Measurements from ENCODE around the gene TMEM183A.

TMEM183A gene

DNA sequence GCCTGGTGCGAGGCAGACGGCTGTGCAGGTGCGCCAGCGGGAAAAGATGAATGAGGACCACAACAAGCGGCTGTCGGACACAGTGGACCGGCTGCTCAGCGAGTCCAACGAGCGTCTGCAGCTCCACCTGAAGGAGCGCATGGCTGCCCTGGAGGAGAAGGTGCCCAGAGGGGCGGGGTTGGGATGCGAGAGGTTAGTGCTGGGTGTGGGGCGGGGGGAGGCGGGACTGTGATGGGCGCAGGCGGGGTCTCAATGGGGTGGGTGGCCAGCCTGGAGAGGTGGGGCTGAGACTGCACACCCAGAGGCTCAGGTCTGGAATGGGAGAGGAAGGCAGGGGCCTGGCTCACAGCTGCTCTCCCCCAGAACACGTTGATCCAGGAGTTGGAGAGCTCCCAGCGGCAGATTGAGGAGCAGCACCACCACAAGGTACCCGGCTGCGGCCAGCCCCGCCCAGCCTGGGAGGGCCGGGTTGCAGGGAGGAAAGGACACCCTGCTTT is 41.4 kb downstream of the TMEM183A start:
- DNase-seq: no peak

DNA sequence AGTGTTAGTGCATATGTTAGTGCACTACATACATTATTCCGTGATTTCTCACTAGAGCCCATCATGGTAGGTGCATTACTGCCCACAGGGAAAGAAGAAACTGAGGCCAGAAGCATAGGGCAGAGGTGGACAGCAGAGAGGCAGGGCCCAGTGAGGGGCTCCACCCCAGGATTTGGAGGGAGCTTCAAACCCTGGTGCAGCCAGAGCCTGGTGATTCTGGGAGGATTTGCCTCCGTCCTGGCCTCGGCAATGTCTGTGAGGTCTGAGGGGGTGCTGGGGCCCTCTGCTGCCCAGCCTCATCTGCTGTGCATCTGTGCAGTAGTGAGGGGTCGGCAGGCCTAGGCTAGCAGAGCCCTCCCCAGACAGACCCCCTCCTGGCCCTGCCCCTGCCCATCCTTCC is 41.9 kb downstream of the TMEM183A start:
- no peak for DNase-seq

DNA sequence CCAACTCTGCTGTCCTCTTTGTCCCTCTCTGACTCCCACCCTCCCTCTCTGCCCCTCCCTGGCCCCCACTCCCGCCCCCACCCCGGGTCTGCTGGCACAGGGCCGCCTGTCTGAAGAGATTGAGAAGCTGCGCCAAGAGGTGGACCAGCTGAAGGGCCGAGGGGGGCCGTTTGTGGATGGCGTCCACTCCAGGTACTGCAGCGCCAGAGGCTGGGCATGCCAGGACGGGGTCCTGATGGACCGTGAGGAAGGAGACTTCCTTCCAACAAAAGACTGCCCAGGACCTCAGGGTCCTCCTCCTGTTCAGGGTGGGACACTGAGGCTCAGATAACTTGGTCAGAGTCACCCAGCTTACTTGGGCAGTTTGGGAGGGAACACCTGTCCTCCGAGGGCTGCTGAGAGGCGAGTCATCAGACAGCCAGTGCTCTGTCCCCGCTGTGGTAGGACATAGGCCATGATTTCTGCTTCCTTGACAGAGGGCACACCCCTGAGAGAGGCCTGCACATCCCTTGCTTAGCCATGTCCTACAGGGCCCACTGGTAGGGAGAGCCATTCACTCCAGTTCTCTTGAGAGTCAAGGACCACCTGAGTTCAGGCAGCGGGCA is 42.5 kb downstream of the TMEM183A start:
- DNase-seq: no peak

DNA sequence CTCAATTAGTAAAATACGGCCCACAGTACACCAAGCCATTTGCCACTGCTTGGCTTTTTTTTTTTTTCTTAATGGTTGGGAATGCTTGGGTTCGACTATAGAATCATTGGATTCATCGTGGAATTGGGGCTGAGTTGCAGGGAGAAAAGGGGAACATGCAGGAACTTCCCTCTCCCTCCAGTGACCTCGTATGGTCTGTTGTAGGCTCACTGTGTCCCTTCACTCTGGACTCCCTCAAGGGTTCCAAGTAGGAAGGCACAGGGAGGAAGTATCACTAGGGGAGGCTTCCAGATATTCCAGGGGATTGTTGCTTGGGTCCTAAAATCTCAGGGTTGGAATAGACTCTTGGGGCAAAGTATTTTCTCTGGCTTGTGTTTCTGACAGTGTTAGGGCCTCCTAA is 43.7 kb downstream of the TMEM183A start:
- no peak for DNase-seq

DNA sequence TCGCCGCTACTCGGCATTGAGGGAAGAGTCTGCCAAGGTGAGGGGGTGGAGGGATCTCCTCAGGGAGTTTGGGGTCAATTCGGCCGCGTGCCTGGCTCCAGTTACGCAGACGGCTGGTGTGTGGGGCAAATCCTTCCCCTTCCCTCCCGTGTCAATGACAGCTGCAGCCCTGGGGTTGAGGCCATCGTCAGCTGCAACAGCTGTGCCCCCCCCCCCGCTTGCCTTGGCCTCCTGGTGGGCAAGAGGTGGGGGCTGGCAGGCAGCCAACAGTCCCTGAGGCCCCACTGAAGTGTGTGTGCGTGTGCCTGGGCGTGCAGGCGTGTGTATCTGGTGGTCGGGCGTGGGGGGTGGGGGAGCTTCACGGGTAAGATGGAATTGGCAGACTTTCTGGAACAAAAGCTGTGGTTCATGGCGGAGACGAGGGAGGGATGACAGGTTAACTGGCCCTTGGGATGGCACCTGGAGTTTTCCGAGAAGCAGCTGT is 44.7 kb downstream of the TMEM183A start:
- DNase-seq: no peak

DNA sequence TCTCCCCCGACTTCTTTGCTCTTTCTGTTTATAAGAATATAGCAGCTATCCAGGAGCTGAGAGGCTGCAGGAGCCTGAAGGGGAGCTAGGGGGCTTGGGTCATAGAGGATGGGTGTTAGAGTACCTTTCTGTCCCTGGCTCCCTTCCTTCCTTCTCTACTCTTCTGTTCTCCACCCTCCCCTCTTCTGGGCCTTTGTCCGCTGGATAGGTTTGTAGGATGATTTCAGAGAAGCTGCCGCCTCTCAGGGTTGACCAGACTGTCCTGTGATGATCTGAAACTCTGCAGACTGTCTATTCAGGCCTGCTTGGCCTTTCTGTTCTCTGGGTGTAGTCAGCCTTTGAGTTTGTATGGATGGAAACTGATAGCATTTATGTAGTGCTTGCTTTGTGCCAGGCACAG is 45.4 kb downstream of the TMEM183A start:
- DNase-seq: no peak

DNA sequence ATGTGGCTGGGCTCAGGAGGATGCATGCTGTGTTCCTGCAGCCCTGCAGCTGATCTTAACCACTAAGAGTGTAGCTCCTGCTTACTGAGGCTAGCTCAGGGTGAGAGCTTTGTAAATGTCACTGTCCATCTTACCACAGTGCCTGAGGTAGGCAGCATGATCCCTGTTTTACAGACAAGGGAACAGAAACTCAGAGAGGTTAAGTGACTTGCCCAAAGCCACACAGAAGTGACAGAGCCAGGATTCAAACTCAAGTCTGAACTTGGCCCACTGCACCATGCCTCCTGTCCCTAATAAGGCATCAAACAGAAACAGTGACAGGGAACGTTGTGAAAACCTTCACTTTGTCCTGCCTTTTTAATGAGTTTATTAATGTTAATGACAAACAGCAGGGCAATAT is 47.0 kb downstream of the TMEM183A start:
- DNase-seq: no peak

DNA sequence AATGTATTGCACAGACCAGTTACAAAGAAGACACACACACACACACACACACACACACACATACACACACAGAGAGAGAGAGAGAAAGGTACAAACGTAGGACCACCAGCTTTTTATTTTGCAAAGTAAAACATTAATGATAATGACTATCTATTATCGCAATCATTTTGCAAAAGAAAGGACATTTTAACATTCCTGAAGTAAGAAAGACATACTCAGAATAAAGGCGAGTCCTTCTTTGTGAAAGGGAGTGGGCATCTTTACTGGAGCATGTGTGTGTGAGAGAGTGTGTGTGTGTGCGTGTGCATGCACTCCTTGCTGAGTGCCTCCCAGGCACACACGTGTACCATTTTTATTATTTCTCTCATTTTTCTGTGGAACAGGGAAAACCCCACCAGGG is 47.5 kb downstream of the TMEM183A start:
- DNase-seq: no peak

DNA sequence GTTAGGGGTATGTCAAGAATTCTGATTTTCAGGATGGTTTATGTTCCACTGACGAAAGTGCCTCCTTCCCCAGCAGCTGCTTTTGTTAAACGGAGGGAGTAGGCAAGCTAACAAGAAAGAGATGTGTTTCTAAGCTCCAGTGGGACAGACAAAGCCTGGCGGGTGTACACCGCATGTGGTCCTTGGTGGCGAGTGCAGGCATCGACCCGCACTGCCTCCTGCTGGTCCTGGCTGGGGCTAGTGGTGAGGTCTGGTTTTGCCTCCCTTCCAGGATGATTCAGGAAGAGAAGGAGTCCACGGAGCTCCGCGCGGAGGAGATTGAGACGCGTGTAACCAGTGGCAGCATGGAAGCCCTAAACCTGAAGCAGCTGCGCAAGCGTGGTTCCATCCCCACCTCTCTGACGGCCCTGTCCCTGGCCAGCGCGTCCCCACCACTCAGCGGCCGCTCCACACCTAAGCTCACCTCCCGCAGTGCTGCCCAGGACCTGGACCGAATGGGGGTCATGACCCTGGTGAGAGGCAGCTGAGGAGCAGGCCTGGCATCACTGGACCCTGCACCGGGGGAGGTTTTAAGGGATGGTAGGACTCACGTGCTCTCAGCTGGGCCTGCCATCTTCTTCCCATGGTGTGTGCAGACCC is 48.1 kb downstream of the TMEM183A start:
- DNase-seq: no peak

DNA sequence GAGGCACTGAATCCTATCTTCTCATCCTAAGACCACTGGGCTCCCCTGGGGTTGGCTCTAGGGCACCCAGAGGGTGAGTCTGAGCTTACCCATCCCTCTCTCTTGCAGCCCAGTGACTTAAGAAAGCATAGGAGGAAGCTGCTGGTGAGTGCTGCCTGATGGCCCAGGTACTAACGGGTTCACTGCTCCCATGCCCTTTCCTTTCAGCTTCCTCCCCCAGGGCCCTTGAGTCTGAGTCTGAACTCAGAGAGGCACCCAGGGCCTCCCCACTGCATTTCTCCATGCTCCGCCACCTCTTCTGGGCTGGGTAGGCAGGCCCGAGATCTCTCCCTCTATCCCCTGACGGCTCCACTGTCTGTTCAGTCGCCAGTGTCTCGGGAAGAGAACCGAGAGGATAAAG is 48.8 kb downstream of the TMEM183A start:
- no peak for DNase-seq

DNA sequence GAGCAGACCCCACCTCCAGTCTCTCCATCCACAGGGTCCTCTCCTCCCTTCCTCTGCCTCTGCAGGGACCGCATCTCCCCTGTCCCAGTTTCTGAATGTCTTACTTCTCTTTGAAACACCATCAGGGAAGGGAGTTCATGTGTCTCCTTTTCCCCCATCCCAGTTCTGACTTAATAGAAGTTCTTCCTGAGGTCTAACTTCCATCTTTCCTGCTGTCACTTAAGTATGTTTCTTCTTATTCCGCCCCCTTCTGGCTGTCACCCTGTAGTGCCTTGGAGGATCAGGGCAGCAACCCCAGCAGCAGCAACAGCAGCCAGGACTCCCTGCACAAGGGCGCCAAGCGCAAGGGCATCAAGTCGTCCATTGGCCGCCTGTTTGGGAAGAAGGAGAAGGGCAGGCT is 49.3 kb downstream of the TMEM183A start:
- DNase-seq: no peak

DNA sequence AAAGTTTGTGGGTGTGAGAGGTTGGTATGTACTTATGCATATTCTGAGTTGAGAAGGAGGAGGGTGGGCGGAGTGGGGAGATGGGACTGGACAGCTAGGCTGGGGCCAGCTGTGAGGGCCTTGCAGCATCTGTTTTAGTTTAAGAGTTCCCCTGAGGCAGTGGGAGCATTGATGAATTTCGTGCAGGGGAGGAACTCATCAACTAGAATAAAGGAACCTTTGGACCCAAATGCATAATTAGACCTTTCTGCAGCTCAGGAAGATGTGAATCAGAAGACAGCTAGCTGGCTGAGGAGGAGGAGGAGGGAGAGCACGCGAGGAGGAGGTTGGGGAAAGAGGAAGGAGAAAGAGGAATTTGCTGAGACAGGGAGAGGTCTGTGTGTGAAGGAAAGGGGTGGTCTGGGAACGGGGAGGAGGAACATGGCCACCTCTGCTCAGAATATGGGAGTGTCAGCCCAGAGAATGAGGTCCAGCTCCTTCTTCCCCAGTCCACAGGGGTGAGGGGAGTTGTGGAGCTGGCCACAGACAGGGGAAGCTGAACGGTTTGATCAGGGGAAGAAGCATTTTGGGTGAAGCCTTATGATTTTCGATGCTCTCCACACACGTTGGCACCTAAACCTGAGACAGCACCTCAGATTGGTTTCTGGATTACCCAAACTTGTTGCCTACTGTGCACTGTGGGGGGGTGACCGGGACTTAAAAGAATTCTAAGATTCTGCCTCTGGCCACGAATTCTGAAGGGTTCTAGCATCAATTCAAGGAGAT is 50.9 kb downstream of the TMEM183A start:
- DNase-seq: no peak

DNA sequence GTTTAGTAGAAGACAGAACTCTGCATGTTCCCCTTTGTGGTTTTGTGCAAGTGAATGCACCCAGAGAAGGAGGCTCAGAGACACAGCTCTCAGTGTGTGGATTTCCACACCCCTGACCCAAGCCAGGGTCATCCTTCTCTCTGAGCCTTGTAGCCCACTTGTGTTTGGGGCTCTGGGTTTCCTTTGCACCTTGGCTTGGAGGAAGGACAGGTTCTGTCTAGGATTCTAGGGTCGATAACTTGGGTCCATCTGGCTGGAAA is 51.4 kb downstream of the TMEM183A start:
- DNase-seq: no peak

DNA sequence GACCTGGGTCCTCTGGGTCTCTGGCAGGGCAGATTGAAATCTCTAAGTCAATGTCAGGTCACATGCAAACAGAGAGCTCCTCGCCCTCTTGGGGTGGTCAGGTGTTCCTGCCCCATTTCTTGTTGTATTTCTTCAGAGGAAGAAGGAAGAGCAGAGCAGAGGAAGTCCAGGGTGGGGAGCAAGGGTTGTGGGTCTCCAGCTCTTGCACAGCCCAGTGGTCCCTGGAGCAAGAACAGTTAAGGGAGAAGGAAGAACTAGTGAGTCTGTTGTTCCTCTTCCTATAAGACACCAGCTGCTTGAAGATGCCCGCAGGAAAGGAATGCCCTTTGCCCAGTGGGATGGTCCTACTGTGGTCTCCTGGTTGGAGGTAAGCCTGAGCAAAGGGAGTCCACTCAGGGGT is 52.3 kb downstream of the TMEM183A start:
- no peak for DNase-seq

DNA sequence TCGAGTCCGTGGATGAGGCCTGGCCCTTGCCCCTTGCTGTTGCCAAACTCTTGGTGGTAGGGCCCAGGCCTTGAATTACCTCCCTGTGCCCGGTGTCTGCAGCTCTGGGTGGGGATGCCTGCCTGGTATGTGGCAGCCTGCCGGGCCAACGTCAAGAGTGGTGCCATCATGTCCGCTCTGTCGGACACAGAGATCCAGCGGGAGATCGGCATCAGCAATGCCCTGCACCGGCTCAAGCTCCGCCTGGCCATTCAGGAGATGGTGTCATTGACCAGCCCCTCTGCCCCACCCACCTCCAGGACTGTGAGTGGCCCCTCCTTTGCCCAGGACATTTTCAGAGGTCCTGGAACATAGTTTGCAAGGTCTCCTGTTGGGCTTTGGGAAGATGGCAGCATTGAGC is 52.9 kb downstream of the TMEM183A start:
- DNase-seq: no peak

DNA sequence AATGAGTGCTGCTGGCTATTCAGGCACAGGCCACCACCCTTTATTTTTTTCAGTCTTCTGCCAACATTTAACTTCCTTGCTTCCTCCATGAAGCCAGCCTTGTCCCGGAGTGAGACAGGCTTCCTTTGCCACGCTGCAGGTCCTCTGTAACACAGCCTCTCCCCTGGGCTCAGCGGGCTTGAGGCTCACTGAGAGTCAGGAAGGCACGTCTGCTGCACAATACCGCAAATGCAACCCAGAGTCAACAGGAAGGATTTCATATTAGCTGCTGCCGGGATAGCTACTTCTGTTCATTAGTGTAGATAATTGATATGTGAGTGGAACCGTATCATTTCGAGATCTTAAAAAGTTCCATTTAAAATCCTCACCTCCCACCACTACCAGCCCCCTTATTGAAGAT is 56.1 kb downstream of the TMEM183A start:
- no peak for DNase-seq

DNA sequence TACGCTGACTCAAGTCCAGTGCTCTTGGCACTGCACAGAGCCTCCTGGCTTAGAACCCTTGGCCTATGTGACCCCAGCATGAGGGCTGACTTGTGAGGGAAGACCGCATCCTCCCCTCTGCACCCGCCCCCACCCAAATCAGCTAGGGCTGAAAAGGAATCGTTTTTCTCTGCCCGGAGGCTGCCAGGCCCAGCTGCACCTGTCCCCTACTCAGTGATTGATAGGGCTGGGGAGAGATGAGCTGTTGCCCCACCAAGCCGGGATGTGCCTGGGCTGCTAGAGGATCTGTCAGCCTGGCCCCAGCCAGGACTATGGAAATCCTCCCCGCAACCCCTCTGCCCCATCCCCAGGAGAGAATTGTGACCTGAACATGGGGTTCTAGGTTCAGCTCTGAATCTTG is 58.0 kb downstream of the TMEM183A start:
- no peak for DNase-seq

DNA sequence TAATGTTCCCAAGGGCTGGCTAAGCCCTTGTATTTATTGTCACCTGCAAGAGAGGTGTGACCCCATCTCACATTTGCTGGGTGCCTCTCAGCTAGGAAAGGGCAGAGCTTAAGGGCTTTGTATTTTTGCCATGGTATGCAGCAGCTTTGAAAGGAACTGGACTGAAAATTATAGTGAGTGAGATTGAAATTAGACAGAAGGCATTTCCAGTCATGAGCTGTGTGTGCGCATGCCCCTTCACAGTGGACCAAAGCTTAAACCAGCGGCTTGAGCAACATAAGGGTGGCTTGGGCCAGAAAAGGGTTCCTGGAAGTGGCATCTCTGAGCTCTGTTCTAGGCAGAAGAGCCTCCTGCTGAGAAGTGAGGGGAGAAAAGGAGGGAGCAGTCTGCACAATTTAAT is 58.8 kb downstream of the TMEM183A start:
- DNase-seq: no peak

DNA sequence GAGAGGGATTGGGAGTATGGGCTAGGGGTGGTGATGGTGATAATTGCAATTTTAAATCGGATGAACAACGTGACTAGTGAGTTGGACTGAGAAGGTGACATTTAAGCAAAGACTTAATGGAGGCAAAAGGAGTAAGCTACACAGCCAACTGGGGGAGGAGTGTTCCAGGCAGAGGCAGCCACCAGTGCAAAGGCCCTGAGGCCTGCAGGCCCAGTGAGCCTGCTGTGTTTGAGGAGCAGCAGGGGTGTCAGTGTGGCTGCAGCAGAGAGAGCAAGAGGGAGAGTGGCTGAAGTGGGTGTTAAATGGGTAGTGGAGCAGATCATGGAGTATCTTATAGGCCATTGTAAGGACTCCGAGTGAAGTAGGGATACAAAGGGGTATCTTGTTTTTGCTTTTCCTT is 59.8 kb downstream of the TMEM183A start:
- no peak for DNase-seq

DNA sequence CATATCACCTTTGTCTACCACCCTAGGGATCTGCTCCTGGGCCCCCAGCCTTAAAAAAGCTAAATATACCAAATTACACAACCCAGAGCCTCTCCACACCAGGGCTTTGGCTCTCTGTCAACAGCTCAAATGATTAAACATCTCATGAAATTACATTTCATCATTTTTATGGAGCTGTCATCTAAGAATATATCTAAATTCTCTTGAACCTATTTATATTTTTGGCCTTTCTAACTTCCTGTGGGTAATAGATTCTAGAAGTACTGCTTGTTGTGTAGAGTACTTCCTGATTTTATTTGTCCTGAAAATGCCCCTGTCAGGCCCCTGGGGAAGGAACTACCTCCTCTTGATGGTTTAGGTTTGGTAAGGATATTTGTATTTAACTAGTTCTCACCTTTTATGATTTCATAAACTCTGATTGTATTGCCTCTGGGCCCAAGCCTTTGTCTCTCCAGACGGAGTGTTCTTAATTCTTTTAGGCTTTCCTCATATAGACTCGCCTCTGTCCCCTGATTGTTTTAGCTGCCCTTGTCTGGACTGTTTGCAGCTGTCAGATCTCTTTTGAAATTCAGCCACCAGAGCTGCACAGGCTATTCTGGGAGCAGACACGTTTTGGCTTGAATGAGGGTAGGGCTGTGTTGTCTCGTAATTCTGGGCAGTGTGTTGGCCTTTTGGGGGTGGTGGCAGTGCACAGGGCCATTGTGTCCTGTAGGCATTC is 62.0 kb downstream of the TMEM183A start:
- DNase-seq: no peak

DNA sequence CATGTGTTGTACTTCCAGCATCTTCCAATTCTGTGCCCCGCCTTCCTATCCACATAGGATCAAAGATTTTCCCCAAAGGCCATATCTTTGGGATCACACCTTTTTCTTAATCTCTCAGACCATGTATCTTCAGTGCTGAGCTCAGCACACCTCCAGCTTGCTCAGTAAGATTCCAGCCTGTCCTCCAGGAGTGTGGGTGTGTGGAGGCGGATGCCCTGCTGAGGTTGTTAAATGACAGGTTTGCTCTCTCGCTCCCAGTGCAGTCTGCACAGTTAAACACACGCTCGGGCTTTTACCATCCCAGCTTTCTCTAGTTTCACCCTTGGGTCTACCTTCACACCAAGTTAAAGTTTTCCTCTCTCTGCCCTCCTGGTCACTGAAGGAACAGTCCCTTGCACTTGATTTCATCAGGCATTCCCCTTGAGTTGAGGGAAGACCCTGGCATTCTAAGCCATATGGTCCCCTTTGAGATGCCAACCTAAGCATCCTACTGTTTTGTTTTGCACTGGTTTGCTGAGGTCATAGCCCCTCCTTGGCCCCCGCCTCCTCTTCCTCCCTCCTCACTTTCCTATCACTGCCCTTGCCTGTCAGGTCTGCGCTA is 64.9 kb downstream of the TMEM183A start:
- DNase-seq: no peak

DNA sequence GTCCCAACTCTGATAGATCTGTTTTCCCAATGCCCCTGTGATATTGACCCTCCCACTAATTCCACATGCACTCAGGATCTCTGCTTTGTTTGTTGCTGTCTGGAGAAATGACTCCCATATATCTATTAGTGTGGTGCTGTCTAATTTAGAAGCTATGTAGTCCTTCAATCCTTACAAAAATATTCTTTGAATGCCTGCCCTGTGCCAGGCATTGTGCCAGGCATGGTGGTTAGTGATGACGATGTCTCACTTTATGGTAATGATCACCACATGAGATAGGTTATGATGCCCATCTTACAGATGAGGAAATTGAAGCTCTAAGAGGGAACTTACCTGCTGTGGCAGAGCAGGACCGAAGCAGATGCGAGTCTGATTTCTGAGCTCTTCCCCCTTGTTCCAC is 65.7 kb downstream of the TMEM183A start:
- DNase-seq: no peak

DNA sequence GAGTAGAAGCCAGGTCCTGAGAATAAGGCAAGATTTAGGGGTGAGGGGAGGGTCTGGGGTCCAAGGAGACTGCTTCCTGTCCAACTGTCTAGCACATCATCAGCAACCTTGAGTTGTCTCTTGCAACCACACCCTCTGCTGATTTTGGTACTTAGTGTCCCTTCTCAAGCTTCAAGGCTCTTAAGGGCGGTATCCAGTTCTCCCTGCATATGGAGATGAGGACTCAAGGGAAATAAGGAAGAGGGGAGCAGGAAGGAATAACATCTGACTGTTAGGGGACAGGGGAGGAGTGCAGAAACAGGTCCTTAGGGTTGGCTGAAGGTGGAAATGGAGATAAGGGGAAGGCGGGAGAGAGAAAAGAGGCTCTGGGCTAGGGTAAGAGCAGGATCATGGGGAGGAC is 66.3 kb downstream of the TMEM183A start:
- DNase-seq: no peak

Data from effector CD8-positive, alpha-beta T cell (primary cell).